Chondrocyte (in vitro differentiated cells): ENCODE measurements around the gene SCGB1A1. TPM values are rescaled to one million over a fixed set of nuclear protein-coding genes. Genes with fewer than 3 reads are reported as not detected.
"Not testable (repeated sequence)": the region's sequence is repeated elsewhere in the genome, so short reads cannot be mapped to it uniquely, and the experiment has no call there.

Experiments
- DNase-seq: peaks from one replicate; pipeline ENCODE4 v3.0.0; 2021; ENCODE audit warnings: mixed read lengths, low spot score
- H3K27ac Mint-ChIP-seq: one replicate; pipeline ENCODE4 v1.8.0; 2021; ENCODE audit warnings: mild to moderate bottlenecking, moderate library complexity, mixed read lengths; ENCODE audit not compliant: unreplicated experiment
- H3K27me3 Mint-ChIP-seq: 2 replicates; pipeline ENCODE4 v1.8.0; 2021; ENCODE audit warnings: low read depth, mixed read lengths
- H3K36me3 Mint-ChIP-seq: 2 replicates; pipeline ENCODE4 v1.8.0; 2021; ENCODE audit warnings: low read depth, mixed read lengths
- H3K4me1 Mint-ChIP-seq: 2 replicates; pipeline ENCODE4 v1.8.0; 2021; ENCODE audit warnings: low read depth, mild to moderate bottlenecking, mixed read lengths
- H3K4me3 Mint-ChIP-seq: one replicate; pipeline ENCODE4 v1.8.0; 2021; ENCODE audit warnings: mild to moderate bottlenecking, moderate library complexity, mixed read lengths; ENCODE audit not compliant: unreplicated experiment
- H3K9me3 Mint-ChIP-seq: 2 replicates; pipeline ENCODE4 v1.8.0; 2021; ENCODE audit warnings: low read depth, mixed read lengths
- CTCF ChIP-seq: fragments of 200-600 bp; sonication (generic); IDR thresholded peaks from 2 replicates; pipeline ENCODE4 v1.5.0; 2021; ENCODE audit warnings: antibody characterized with exemption, mild to moderate bottlenecking, moderate library complexity
- total RNA-seq: library from RNA; stranded (reverse); gene quantifications from 3 replicates; pipeline ENCODE4 v1.2.1, GENCODE V29; 2021

Gene SCGB1A1
- total RNA-seq, 1 donor from 2014 or later = not detected

DNA sequence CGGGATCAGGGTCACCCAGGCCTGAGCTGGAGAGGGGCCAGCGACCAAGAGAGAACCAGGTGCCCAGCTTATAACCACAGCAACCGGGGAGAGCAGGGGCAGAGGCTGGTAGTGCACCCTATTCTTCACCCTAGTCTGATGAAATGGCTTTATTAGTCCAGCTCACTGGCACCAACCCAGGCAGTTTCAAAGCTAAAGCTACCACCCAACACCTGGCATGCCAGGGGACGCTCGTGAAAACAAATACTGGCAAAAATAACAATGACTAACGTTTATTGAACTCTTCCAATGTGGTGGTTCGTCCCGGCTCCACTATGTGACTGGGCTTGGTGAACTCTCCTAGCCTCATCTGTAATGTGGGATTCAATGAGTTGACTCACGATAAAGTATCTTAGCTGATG, 30.6 kb downstream of the SCGB1A1 start:
- peaks cover 15% of the 10 kb centered on the region for H3K4me1 Mint-ChIP-seq

GRCh38 chr11:62449912-62450311, 31.1 kb downstream of the SCGB1A1 start:
- not testable (repeated sequence) for H3K4me3 Mint-ChIP-seq, H3K9me3 Mint-ChIP-seq, H3K27ac Mint-ChIP-seq, H3K27me3 Mint-ChIP-seq, H3K36me3 Mint-ChIP-seq, DNase-seq
- H3K4me1 Mint-ChIP-seq = peaks cover 10% of the 10 kb centered on the region

More for the DNA sequence above, 30.6 kb downstream of the SCGB1A1 start:
- no peak overlapping the region for H3K4me3 Mint-ChIP-seq
- no peak overlapping the region for H3K27ac Mint-ChIP-seq
- DNase-seq = no peak
- H3K9me3 Mint-ChIP-seq = no peaks in the 10 kb centered on the region
- H3K27me3 Mint-ChIP-seq = no peaks in the 10 kb centered on the region
- H3K36me3 Mint-ChIP-seq = no peaks in the 10 kb centered on the region
- no peak for TF ChIP-seq CTCF

- no peaks in the 10 kb centered on the region for H3K9me3 Mint-ChIP-seq
- peaks cover 4% of the 10 kb centered on the region for H3K4me1 Mint-ChIP-seq
- H3K27ac Mint-ChIP-seq = no peak overlapping the region
- H3K4me3 Mint-ChIP-seq = no peak overlapping the region
- H3K27me3 Mint-ChIP-seq = no peaks in the 10 kb centered on the region
- H3K36me3 Mint-ChIP-seq = no peaks in the 10 kb centered on the region
- no peak for DNase-seq
- no peak for TF ChIP-seq CTCF
These were observed 31.9 kb downstream of the SCGB1A1 start for GRCh38 chr11:62450543-62451240.

GRCh38 chr11:62451241-62451621, 32.4 kb downstream of the SCGB1A1 start:
- Mint-ChIP-seq H3K36me3 (no peaks in the 10 kb centered on the region), H3K4me3 (no peak overlapping the region), H3K4me1 (peaks cover 4% of the 10 kb centered on the region), H3K9me3 (peaks cover 1% of the 10 kb centered on the region), H3K27me3 (no peaks in the 10 kb centered on the region), H3K27ac (no peak overlapping the region)
- DNase-seq = no peak
- TF ChIP-seq CTCF = no peak

DNA sequence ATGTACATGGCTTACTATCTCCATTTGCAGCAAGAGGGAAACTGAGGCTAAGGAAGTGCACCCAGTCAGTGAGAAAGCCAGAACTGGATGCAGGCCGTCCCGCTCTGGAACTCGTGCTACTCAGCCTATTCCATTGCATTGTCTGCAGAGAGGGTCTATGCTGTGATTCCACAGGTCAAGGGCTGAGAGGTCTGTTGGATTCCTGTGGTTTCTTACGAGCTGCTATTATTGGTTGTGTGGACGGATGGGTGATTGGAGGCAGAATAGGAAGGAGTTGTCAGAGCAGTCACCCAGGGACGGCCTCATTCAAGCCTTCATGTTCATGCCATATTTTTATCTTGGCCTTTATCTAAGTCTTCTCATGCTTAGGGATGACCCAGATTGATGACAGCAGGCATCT, 33.4 kb downstream of the SCGB1A1 start:
- peaks cover 4% of the 10 kb centered on the region for H3K4me1 Mint-ChIP-seq
- H3K9me3 Mint-ChIP-seq = peaks cover 3% of the 10 kb centered on the region
- H3K27me3 Mint-ChIP-seq = no peaks in the 10 kb centered on the region
- TF ChIP-seq CTCF = no peak
- H3K4me3 Mint-ChIP-seq = no peak overlapping the region
- no peak for DNase-seq
- H3K36me3 Mint-ChIP-seq = no peaks in the 10 kb centered on the region
- no peak overlapping the region for H3K27ac Mint-ChIP-seq

DNA sequence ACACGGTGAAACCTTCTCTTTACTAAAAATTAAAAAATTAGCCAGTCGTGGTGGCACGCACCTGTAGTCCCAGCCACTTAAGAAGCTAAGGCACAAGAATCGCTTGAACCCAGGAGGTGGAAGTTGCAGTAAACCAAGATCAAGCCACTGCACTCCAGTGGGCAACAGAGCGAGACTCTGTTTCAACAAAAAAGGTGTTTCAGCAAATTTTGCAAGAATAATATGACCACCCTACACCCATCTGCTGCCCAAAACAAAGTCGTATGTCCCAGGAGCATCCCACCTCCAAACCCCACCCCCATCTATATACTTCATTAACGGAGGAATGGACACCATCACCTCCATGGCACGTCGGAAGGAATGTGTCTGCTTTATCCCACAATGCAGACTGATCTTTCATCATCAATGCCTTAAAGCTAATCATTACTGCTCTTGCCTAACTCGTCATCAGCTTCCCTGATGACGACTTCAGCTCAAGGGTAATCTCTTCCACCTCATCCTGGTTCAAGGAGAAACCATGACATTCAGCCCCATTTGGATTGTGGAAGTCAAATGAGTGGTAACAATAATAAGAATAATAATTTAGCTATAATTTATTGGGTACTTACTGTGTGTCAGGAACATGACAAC, 34.1 kb downstream of the SCGB1A1 start:
- DNase-seq = no peak
- H3K4me3 Mint-ChIP-seq = no peak overlapping the region
- H3K9me3 Mint-ChIP-seq = peaks cover 3% of the 10 kb centered on the region
- H3K27me3 Mint-ChIP-seq = no peaks in the 10 kb centered on the region
- H3K27ac Mint-ChIP-seq = no peak overlapping the region
- peaks cover 4% of the 10 kb centered on the region for H3K4me1 Mint-ChIP-seq
- TF ChIP-seq CTCF = no peak
- H3K36me3 Mint-ChIP-seq = no peaks in the 10 kb centered on the region
